Stimulated activated CD8-positive, alpha-beta memory T cell treated with anti-CD3 and anti-CD28 coated beads, Interleukin-4, amount 100 ng/mL, for 48 hours (primary cell): ENCODE measurements around the gene CHST11.
A peak's percentile ranks its signal among the peaks of the same experiment; 100 is the strongest.

Source experiments
- DNase-seq: peaks from one replicate; pipeline ENCODE4 v3.0.0-alpha.2; 2020

The CHST11 gene

GRCh38 chr12:104460973-104461698 is 4.4 kb downstream of the CHST11 start:
- DNase-seq: no peak

DNA sequence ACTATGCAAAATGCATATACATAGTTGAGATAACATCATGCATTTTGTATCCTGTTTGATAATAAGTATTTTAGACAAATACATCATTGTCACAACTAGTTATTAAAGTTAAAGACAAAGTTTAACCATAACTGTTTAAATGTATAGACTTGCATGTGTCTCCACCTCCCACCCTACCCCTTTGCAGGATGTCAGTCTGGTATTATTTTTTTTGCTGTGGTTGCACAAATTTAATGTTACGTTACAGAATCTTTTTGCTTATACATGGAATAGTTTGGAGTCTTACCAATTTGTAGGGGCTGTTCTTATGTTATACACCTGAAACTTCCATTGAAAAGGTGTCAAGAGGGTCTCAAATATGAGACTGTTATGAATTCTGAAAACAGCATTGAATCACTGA is 5.6 kb downstream of the CHST11 start:
- DNase-seq: no peak

GRCh38 chr12:104462931-104463339 is 6.2 kb downstream of the CHST11 start:
- DNase-seq: peak; percentile 54

- no peak for DNase-seq
Observed at GRCh38 chr12:104463368-104463767, 6.6 kb downstream of the CHST11 start.

- DNase-seq: no peak
Observed at GRCh38 chr12:104464899-104465298, 8.2 kb downstream of the CHST11 start.

DNA sequence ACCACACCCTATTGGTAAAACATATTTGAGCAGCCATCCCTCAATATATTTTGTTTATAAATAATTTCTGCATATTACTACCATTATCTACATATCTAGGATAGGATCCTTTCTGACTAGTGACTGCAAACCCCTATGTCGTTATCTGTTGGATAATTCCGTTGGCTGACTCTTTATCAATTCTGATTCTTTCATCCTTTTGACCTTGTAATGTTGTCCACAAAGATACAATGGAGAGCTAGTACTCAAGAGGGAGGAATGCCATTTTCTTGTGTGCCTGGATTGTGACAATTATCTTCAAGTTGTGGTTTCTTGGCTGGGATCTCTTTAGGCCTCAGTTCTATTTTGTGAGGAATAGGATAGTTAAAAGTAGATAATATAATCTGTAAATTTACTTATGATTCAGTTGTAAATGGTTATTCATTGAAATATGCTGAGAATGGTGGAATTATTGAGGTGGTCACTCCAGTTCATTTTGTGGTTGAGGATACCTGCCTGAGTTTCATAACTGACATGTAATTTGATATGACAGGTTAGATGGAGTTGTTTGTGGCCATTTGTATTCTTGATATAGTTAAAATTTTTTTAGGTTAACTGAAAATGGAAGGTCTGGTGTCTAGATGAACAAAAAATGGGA is 10.1 kb downstream of the CHST11 start:
- DNase-seq: no peak

DNA sequence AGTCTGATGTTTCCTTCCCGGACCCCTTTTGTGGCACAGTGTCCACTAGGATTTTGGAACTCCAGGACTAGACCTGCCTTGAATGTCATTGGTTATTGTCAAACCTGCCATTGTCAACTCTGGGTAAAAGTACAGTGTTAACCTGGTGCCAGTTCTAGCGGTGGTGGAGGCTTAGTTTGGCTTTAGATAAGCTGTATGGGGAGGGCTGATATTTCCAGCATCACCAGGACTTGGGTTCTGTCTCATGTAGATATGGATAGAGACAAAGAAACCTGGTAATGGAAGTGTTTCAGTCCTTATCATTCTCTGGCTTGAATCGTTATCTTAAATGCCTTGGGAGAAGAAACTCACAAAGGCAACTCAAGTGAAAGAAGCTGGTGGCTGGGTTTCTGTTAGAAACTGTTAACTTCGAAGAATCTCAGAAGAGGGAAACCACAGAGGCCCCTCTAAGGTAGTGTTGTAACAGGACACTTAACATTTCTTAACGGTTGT is 10.6 kb downstream of the CHST11 start:
- DNase-seq: no peak

- DNase-seq: no peak
Observed at GRCh38 chr12:104468371-104468770, 11.6 kb downstream of the CHST11 start.

- DNase-seq: no peak
Observed at GRCh38 chr12:104469066-104469465, 12.3 kb downstream of the CHST11 start.

GRCh38 chr12:104469523-104469922 is 12.8 kb downstream of the CHST11 start:
- no peak for DNase-seq

DNA sequence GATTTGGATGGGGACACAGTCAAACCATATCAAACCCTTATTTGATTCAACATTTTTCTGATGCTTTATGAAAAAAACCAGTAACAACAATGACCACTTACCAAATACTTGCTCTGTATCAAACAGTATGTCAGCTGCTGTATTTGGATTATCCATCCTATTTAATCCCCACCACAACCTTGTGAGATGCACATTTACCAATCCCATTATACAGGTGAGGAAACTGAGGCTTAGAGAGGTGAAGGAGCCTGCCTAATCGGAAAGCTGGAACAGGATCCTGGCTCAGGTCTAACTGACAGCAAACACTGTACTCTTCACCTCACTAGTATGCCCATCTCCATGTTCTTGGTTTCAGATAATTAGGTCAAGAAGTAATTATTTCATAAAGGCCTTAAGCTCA is 13.8 kb downstream of the CHST11 start:
- no peak for DNase-seq

- no peak for DNase-seq
Observed at GRCh38 chr12:104471336-104471735, 14.6 kb downstream of the CHST11 start.

- no peak for DNase-seq
Observed at GRCh38 chr12:104472748-104473147, 16.0 kb downstream of the CHST11 start.

DNA sequence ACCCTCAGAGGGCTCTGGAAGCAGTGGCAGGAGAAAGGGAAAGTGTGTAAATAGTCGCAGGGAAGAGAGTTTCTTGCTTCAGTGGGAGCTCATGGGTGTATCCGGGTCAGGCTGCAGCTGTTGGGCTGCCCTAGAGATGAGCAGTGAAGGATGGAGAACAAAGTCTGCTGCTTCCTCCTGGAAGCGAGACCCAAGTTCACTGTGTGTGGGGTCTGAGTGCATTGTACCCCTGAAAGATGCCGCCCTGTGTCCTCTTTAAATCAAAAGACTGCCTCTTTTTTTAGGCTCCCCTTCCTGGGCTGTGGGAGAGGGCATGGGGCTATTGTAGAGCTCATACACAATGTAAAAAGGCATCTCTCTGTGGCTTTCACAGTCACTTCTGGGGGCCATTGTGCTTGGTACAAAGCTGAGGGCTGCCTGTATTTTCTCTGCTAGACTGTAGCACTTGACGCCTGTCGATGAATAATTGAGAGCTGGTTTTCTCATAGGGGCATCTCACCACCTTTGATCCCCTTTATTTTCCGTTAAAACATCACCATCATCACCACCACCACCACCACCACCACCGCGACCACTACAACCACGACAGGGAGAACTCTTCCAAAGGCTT is 16.7 kb downstream of the CHST11 start:
- DNase-seq: peak; percentile 59

- no peak for DNase-seq
Observed at GRCh38 chr12:104475271-104475670, 18.5 kb downstream of the CHST11 start.

DNA sequence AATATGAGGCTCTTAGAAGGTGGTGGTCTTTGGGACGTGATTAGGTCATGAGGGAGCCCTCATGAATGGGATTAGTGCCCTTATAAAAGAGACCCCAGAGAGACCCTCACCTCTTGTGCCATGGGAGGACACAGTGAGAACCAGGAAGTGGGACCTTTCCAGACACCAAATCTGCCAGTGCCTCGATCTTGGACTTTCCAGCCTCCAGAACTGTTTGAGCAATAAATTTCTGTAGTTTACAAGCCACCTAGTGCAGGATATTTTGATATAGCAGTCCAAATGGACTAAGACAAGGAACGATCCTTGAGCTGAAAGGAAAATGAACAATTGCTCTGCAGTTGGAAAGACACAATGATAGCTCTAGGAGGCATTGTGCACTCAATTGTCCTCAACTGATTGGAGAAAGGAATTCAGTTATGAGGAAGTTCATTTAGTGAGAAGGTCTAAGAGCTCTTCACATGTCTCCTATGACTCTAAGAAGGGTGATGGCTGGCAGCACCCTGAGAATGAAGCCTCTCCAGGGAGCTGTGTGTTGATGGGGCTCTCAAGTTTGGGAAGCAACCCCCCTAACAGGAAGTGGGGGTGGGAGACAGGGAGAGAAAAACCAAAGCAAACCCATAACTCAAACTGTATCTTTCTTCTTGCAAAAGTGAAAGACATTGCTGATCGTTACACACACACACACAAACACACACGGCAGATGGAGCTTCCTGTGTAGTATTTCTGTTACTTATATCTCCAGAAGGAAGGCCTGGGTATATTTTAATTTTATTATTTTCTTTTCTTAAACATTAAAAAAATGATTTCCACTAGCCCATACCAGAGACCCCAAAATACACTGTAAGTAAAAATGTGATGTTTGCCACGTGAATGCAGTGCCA is 21.0 kb downstream of the CHST11 start:
- no peak for DNase-seq

GRCh38 chr12:104478396-104479122 is 21.8 kb downstream of the CHST11 start:
- no peak for DNase-seq

DNA sequence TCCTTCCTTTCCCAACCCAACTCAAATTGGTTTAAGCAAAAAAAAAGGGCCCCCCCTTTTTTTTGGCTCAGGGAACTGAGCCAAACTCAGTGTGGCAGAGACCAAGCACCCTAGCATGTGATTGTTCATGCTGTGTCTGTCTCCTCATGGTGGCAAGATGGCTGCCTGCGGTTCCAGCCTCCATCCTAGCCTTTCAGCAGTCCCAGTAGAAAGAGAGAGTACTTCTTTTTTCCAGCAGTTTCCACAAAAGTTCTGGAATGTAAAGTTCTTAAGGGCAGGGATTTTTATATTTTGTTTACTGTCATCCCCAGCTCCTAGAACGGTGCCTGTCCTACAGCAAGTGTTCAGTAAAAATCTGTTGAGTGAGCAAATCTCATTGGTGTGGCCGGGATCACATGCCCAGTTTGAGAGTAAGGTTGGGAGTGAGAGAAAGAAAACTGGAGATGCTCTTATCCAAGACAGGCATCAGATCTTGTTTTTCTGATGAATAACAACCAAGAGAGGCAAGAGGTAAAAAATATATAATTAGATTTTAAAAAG is 22.4 kb downstream of the CHST11 start:
- DNase-seq: no peak

DNA sequence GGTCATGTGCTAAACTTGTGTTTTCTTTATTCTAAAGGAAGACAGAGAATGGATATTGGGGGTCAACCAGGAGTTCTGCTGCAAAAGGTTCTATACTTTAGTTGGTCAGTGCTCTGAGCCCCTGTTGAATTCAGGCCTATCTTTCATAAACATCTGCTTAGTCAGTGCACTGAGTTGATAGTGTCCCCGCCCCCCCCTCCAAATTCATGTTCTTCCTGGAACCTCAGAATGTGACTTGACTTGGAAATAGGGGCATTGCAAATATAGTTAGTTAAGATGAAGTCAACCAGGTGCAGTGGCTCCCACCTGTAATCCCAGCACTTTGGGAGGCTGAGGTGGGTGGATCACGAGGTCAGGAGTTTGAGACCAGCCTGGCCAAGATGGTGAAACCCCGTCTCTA is 23.3 kb downstream of the CHST11 start:
- DNase-seq: no peak

- DNase-seq: no peak
Observed at GRCh38 chr12:104480826-104481440, 24.2 kb downstream of the CHST11 start.

- DNase-seq: no peak
Observed at GRCh38 chr12:104482113-104482512, 25.4 kb downstream of the CHST11 start.

- no peak for DNase-seq
Observed at GRCh38 chr12:104482748-104483147, 26.0 kb downstream of the CHST11 start.
